Esophagus muscularis mucosa (tissue), 4 donors: ENCODE measurements around the gene LYL1. TPM values are rescaled to one million over a fixed set of nuclear protein-coding genes. Genes with fewer than 3 reads are reported as not detected.
"Not testable (repeated sequence)": the region's sequence is repeated elsewhere in the genome, so short reads cannot be mapped to it uniquely, and the experiment has no call there.

ENCODE experiments used
- DNase-seq: peaks from one replicate; pipeline ENCODE4 v3.0.0-alpha.2; 2017; ENCODE audit errors: extremely low spot score
- H3K27ac ChIP-seq, 4 donors: fragments of 200-600 bp; sonication (generic); replicated peaks in 1 of 4; 1 replicate in 3 of 4; 2 replicates in 1 of 4; pipeline ENCODE4 v1.5.1; 2016 to 2019; ENCODE audit warnings: mild to moderate bottlenecking in 1 of 4
- H3K27me3 ChIP-seq, 4 donors: fragments of 200-600 bp; sonication (generic); one replicate each; pipeline versions ENCODE4 v1.5.1 to v1.6.0; 2016 to 2019
- H3K36me3 ChIP-seq, 4 donors: fragments of 200-600 bp; sonication (generic); one replicate each; pipeline ENCODE4 v1.5.1; 2016 to 2019
- H3K4me1 ChIP-seq, 4 donors: fragments of 200-600 bp; sonication (generic); one replicate each; pipeline ENCODE4 v1.5.1; 2016 to 2019
- H3K4me3 ChIP-seq, 4 donors: fragments of 200-600 bp; sonication (generic); 1 replicate in 2 of 4; 2 replicates in 2 of 4; pipeline ENCODE4 v1.5.1; 2016 to 2019; ENCODE audit warnings: mild to moderate bottlenecking in 4 of 4, moderate library complexity in 1 of 4
- H3K9me3 ChIP-seq, 4 donors: fragments of 200-600 bp; sonication (generic); 1 replicate in 3 of 4; 2 replicates in 1 of 4; pipeline ENCODE4 v1.5.1; 2016 to 2019
- EP300 ChIP-seq: sonication (generic); formaldehyde crosslinking; IDR thresholded peaks from one replicate; pipeline ENCODE4 v1.6.1; 2017; ENCODE audit warnings: antibody characterized with exemption
- POLR2A ChIP-seq: fragments of 450-650 bp; IDR thresholded peaks from one replicate; pipeline ENCODE4 v1.6.1; 2017; ENCODE audit warnings: antibody characterized with exemption, moderate library complexity, mild to moderate bottlenecking, low read depth
- POLR2AphosphoS5 ChIP-seq, 2 donors: sonication (generic); formaldehyde crosslinking; IDR thresholded peaks; one replicate each; pipeline ENCODE4 v1.6.1; 2017; ENCODE audit warnings: antibody characterized with exemption in 2 of 2
- WGBS: methylation state at CpG from one replicate; pipeline ENCODE4 v1.1.5; 2018; 5-methylcytosine and 5-hydroxymethylcytosine counted together
- intact Hi-C: fragments of 100-400 bp; cut with DNase I; formaldehyde crosslinking; loops from one replicate; pipeline ENCODE4 v1.15.1; 2023
- total RNA-seq, 4 donors: library from RNA; depleted of rRNA; stranded (reverse); fragments of >200 nt; gene quantifications; one replicate each; pipeline versions ENCODE4 v1.1.0 to v1.2.1, GENCODE V29; 2016
- TF ChIP-seq, protein P1 (sequence below), 3 experiments: fragments of 200-600 bp in 2 of 3; fragments of 450-650 bp in 1 of 3; sonication (generic) in 2 of 3; IDR thresholded peaks; one replicate each; pipeline ENCODE4 v1.5.1; 2017 to 2019; ENCODE audit warnings: antibody characterized with exemption in 3 of 3, mild to moderate bottlenecking in 2 of 3, moderate library complexity in 1 of 3

LYL1 gene
- total RNA-seq, 4 donors from 2014 or later, result 11.9 to 20.2 (median 17.0) TPM

DNA sequence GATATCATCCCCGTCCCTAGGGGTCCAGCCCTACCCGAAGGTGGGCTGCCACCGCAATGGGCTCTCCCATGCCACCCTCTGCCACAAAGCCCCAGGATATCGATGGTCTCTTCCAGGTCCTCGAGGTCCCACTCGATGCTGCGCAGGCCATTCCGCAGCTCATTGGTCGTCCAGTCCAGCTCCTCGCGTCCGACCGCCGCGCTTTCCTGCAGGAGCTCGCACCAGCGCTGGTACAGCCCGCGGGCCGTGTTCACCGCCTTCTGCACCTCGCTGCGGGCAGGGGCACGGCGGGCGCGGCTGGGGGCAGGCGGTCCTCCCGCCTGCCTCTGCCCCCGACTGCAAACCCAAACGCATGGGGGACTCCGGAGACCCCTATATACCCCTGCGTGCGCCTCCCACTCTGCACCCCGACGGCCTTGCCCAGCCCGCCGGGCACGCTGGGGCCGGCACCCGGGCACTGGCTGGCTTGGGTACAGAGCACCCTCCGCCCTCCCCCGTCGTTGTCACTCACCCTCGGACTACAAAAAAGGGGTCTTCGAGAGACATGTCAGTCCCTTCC is 47.0 kb upstream of the LYL1 start:
- intact Hi-C loops, result loop anchor here (10.0 kb wide), 2 partner anchors 115 to 695 kb away; no protein-coding TSS in a partner anchor
- peak overlapping the region; percentile 95 to 100 (median 98) for H3K27ac ChIP-seq
- WGBS, result 0% methylated on average over 9 of the region's 46 CpGs

DNA sequence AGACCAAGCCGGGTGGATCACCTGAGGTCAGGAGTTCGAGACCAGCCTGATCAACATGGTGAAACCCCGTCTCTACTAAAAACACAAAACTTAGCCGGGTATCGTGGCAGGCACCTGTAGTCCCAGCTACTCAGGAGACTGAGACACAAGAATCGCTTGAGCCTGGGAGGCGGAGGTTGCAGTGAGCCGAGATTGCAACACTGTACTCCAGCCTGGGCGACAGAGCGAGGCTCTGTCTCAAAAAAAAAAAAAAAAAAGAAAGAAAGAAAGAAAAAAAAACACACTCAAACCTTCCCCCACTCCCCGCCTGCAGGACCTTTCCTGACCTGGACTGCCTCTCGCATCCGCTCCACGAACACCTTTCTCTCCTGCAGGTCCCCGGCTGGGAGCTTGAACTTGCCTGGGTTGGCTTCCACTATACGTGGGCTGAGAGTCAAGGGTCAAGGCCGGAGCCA is 46.5 kb upstream of the LYL1 start:
- H3K4me3 ChIP-seq, result peak overlapping the region; percentile 70 to 95 (median 94)
- DNase-seq, H3K9me3 ChIP-seq, H3K27me3 ChIP-seq: not testable (repeated sequence)
- peak overlapping the region; percentile 95 to 100 (median 98) for H3K27ac ChIP-seq
- peaks cover 3 to 24% (median 20%) of the 10 kb centered on the region in 4 donors for H3K36me3 ChIP-seq
- WGBS, result 43% methylated on average over 17 of the region's 17 CpGs
- intact Hi-C loops, result loop anchor here (10.0 kb wide), 1 partner anchor 116 kb away; no protein-coding TSS in a partner anchor
- peaks cover 4 to 47% (median 30%) of the 10 kb centered on the region in 4 donors for H3K4me1 ChIP-seq

More for the DNA sequence above, 47.0 kb upstream of the LYL1 start:
- peak overlapping the region; percentile 70 to 95 (median 94) for H3K4me3 ChIP-seq
- DNase-seq, result no peak
- H3K9me3 ChIP-seq, result no peaks in the 10 kb centered on the region
- H3K27me3 ChIP-seq, result no peaks in the 10 kb centered on the region
- peaks cover 4 to 51% (median 33%) of the 10 kb centered on the region in 4 donors for H3K4me1 ChIP-seq
- peaks cover 0 to 24% (median 15%) of the 10 kb centered on the region in 4 donors for H3K36me3 ChIP-seq
- TF ChIP-seq, protein P1, sequence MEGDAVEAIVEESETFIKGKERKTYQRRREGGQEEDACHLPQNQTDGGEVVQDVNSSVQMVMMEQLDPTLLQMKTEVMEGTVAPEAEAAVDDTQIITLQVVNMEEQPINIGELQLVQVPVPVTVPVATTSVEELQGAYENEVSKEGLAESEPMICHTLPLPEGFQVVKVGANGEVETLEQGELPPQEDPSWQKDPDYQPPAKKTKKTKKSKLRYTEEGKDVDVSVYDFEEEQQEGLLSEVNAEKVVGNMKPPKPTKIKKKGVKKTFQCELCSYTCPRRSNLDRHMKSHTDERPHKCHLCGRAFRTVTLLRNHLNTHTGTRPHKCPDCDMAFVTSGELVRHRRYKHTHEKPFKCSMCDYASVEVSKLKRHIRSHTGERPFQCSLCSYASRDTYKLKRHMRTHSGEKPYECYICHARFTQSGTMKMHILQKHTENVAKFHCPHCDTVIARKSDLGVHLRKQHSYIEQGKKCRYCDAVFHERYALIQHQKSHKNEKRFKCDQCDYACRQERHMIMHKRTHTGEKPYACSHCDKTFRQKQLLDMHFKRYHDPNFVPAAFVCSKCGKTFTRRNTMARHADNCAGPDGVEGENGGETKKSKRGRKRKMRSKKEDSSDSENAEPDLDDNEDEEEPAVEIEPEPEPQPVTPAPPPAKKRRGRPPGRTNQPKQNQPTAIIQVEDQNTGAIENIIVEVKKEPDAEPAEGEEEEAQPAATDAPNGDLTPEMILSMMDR (IDR thresholded peaks at IDR 0.05), result no peak
- TF ChIP-seq POLR2A, result no peak
- no peak for TF ChIP-seq POLR2AphosphoS5 (IDR thresholded peaks at IDR 0.05)
- no peak for TF ChIP-seq EP300

DNA sequence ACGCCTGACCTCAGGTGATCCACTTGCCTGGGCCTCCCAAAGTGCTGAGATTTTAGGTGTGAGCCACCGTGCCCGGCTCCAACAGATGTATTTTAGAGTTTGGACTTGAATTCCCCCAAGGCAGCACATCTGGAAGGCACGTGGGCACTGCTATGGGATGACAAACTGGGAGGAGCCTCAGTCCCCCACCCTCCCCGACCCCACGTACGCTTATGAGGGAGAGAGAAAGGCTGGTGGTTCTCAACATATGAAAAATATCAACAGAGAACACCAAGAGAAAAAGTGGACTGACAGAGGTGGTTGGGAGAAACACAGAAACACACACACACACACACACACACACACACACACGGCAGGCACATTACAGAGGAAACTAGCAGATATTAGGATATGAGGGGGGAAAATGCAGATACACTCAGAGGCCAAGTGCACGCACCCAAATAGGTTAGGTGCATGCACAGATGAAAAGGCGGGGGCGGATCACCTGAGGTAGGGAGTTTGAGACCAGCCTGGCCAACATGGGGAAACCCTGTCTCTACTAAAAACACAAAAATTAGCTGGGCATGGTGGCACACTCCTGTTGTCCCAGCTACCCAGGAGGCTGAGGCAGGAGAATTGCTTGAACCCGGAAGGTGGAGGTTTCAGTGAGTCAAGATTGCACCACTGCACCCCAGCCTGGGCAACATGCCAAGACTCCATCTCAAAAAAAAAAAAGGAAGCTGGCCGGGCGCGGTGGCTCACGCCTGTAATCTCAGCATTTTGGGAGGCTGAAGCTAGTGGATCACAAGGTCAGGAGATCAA is 44.3 kb upstream of the LYL1 start:
- no peak for TF ChIP-seq EP300
- TF ChIP-seq, protein P1 (IDR thresholded peaks at IDR 0.05), result no peak
- Histone ChIP-seq H3K9me3 (no peaks in the 10 kb centered on the region), H3K27me3 (no peaks in the 10 kb centered on the region), H3K4me1 (peaks cover 0 to 41% (median 25%) of the 10 kb centered on the region in 4 donors), H3K27ac (no peak overlapping the region), H3K4me3 (no peak overlapping the region), H3K36me3 (peaks cover 6 to 33% (median 24%) of the 10 kb centered on the region in 4 donors)
- DNase-seq, result no peak
- WGBS, result 61% methylated on average over 14 of the region's 16 CpGs
- intact Hi-C loops, result loop anchor here (10.0 kb wide), 1 partner anchor 118 kb away; no protein-coding TSS in a partner anchor

DNA sequence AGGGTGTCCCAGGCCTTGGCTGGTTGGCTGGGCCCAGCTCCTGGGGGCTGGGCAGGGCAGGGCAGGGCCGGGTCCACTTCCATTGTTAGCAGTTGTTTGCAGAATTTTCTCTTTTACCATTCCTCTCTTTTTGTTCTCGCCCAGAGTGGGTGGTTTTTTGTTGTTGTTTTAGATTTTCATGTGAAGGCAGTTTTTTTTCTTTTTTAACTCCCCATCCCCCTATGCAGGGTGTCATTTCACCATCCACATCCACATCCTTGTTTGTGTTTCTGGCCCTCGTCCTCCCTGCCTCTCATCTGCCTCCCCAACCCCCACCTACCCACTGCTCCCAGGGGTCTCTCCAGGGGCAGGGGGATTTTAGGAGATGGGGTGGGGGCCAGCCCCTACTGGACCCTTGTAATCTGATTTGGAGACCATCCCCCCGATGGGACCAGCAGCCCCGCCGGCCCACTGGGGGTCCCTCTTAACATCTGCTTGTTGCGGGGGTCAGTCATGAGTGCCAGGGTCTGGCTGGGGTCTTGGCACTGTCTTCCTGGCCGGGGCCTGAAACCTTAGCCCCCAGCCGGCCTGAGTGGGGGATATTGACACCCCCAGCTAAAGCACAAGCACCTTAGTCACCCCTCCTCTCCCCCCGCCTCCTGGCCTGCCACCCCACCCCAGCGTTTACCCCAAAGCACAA is 37.1 kb upstream of the LYL1 start:
- no peak for TF ChIP-seq POLR2A
- Histone ChIP-seq H3K27me3 (no peaks in the 10 kb centered on the region), H3K4me1 (peaks cover 0 to 20% (median 7%) of the 10 kb centered on the region in 4 donors), H3K9me3 (no peaks in the 10 kb centered on the region), H3K27ac (no peak overlapping the region), H3K36me3 (peaks cover 24 to 75% (median 70%) of the 10 kb centered on the region in 4 donors), H3K4me3 (no peak overlapping the region)
- WGBS, result 77% methylated on average over 6 of the region's 11 CpGs
- intact Hi-C loops, result loop anchor here (10.0 kb wide), 1 partner anchor 125 kb away; no protein-coding TSS in a partner anchor
- no peak for DNase-seq

DNA sequence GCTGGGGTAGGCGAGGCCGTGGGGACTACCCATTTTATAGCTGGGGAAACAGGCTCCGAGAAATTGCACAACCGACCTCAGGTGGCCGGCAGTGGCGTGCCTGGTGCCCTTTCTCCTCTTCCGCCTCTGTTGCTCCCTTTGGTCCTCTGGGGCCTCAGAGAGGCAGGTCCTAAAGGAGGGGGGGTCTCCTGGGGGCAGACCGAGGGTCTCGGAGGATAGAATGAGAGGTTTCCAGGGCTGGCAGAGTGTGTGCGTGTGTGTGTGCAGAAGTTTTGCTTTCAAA is 36.2 kb upstream of the LYL1 start:
- H3K36me3 ChIP-seq, result peaks cover 18 to 66% (median 61%) of the 10 kb centered on the region in 4 donors
- no peak overlapping the region for H3K4me3 ChIP-seq
- H3K27me3 ChIP-seq, result no peaks in the 10 kb centered on the region
- no peak for TF ChIP-seq EP300
- no peak for TF ChIP-seq POLR2A
- TF ChIP-seq POLR2AphosphoS5 (IDR thresholded peaks at IDR 0.05), result no peak
- TF ChIP-seq, protein P1 (IDR thresholded peaks at IDR 0.05), result no peak
- H3K9me3 ChIP-seq, result no peaks in the 10 kb centered on the region
- no peak overlapping the region for H3K27ac ChIP-seq
- intact Hi-C loops, result no loop called here
- DNase-seq, result no peak
- WGBS, result 77% methylated on average over 10 of the region's 10 CpGs
- H3K4me1 ChIP-seq, result peaks cover 6 to 27% (median 16%) of the 10 kb centered on the region in 4 donors
